Heart left ventricle (tissue), 16 donors: Measurements from ENCODE around the gene PLA2G2C. TPM values are rescaled to one million over a fixed set of nuclear protein-coding genes. Genes with fewer than 3 reads are reported as not detected.

Experiments
- ATAC-seq, 4 donors: fragments of 200-7000 bp; cut with Tn5 transposase; one replicate each; pipeline ENCODE4 v1.9.1; 2020 to 2022; ENCODE audit warnings: moderate library complexity in 4 of 4, mild to moderate bottlenecking in 3 of 4, moderate number of reproducible peaks in 1 of 4
- DNase-seq, 5 donors: peaks; one replicate each; pipeline ENCODE4 v3.0.0-alpha.2; 2020
- H3K27ac ChIP-seq, 12 donors: fragments of 200-600 bp; sonication (generic) in 4 of 12; one replicate each; pipeline versions ENCODE4 v1.5.0 to v1.8.0; 2016 to 2022; ENCODE audit warnings: mild to moderate bottlenecking in 2 of 12
- H3K27me3 ChIP-seq, 9 donors: fragments of 200-600 bp; sonication (generic) in 2 of 9; one replicate each; pipeline versions ENCODE4 v1.5.1 to v1.8.0; 2016 to 2022; ENCODE audit warnings: mild to moderate bottlenecking in 3 of 9
- H3K36me3 ChIP-seq, 9 donors: fragments of 200-600 bp; sonication (generic) in 2 of 9; one replicate each; pipeline versions ENCODE4 v1.5.0 to v1.8.0; 2018 to 2022; ENCODE audit warnings: mild to moderate bottlenecking in 2 of 9
- H3K4me1 ChIP-seq, 12 donors: fragments of 200-600 bp; sonication (generic) in 4 of 12; one replicate each; pipeline versions ENCODE4 v1.5.0 to v1.8.0; 2016 to 2022; ENCODE audit warnings: mild to moderate bottlenecking in 3 of 12
- H3K4me3 ChIP-seq, 12 donors: fragments of 200-600 bp; sonication (generic) in 4 of 12; one replicate each; pipeline versions ENCODE4 v1.5.0 to v1.8.0; 2017 to 2022; ENCODE audit warnings: mild to moderate bottlenecking in 9 of 12, moderate library complexity in 4 of 12
- H3K9me3 ChIP-seq, 12 donors: fragments of 200-600 bp; sonication (generic) in 4 of 12; one replicate each; pipeline versions ENCODE4 v1.5.0 to v1.8.0; 2016 to 2022; ENCODE audit warnings: mild to moderate bottlenecking in 1 of 12
- POLR2A ChIP-seq, 2 donors: fragments of 450-650 bp; IDR thresholded peaks; one replicate each; pipeline ENCODE4 v1.6.1; 2017; ENCODE audit warnings: antibody characterized with exemption in 2 of 2, mild to moderate bottlenecking in 2 of 2, moderate library complexity in 2 of 2
- WGBS, 4 donors: extraction: QIAGEN DNeasy Blood & Tissue Kit in 2 of 4; methylation state at CpG; one replicate each; pipeline versions ENCODE4 v1.1.5 to v1.1.7; 2013 to 2018; 5-methylcytosine and 5-hydroxymethylcytosine counted together
- intact Hi-C, 10 donors: fragments of 100-400 bp; cut with DNase I; formaldehyde crosslinking; loops; one replicate each; pipeline versions ENCODE4 v1.11.1 to v1.14.2; 2022
- polyA plus RNA-seq, 2 donors: library from polyadenylated mRNA; stranded (reverse); fragments of 200-250 nt; gene quantifications; one replicate each; pipeline ENCODE4 v1.2.3, GENCODE V29; 2013
- total RNA-seq, 9 donors: library from RNA; depleted of rRNA in 2 of 9; stranded (reverse); fragments of >200 nt in 2 of 9; fragmentation: NEBNext Ultra II Directional in 3 of 9; extraction: Animal tissue kit (Norgen Biotek cat#: 25700) in 3 of 9; gene quantifications; one replicate each; pipeline versions ENCODE4 v1.1.0 to v1.2.4, GENCODE V29; 2016 to 2023
- TF ChIP-seq, protein P1 (sequence below), 12 donors: fragments of 200-600 bp; sonication (generic) in 4 of 12; IDR thresholded peaks; one replicate each; pipeline versions ENCODE4 v1.5.0 to v1.8.0; 2018 to 2022; ENCODE audit warnings: antibody characterized with exemption in 12 of 12, mild to moderate bottlenecking in 5 of 12
- donor health status: ischemic (EF 13 %, LVEDD 7.1; RV severe dilation, severe dysfunction).
- donor health status: healthy with polysubstance abuse.
- donor health status: DM: no; HTN: yes; CAD: no.
- donor health status: DM: no; HTN: no; CAD: no.
- donor health status: ischemic (EF 25% LVEDD 6.9; RV normal size, moderate dysfunction).
- donor health status: ischemic (EF 25% LVEDD 5.7; RV mildly dilated, moderate dysfunction).
- donor health status: healthy.
- donor health status: DM: yes; HTN: yes; CAD: no.
- donor health status: ischemic (EF 35%, LVEDD 5.7; RV mildly dilated, moderate dysfunction).
- donor health status: nonischemic (EF 11% LVEDD 7.7; RV severe dilation, severe dysfunction).
- donor health status: DM: yes; HTN: yes; CAD: no.
- donor health status: PGD.
- donor health status: ischemic (EF 29% LVEDD 5.4; RV normal size, mild dysfunction).
- donor health status: nonischemic (EF 23%, LVEDD 6.1; RV moderate dilation, normal function).

PLA2G2C gene
- total and polyA plus RNA-seq, 11 donors, result 0.16 TPM; not detected in 10

DNA sequence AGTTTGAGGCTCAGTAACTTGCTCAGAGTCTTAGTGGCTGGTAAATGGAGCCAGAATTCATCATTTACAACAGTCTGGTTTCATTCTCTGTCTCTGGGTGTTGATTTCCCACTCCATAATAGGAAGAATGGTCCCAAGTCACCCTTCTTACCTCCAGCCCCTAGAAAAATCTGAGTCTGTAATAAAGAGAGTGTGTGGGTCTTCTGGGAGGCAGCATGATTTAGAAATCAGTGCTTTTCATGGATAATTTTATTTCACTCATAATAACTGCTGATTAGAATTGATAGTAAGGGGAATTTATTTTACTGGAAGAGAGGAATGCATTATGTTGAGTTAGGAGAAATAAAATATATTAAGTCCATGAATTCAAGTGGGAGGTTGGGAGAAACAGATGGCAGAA, 69.1 kb downstream of the PLA2G2C start:
- intact Hi-C loops, result no loop called here
- H3K9me3 ChIP-seq, result no peaks in the 10 kb centered on the region
- DNase-seq, result no peak
- H3K27ac ChIP-seq, result no peak overlapping the region
- no peaks in the 10 kb centered on the region for H3K36me3 ChIP-seq
- ATAC-seq, result no peak
- peaks cover 0 to 17% (median 1%) of the 10 kb centered on the region in 9 donors for H3K27me3 ChIP-seq
- TF ChIP-seq POLR2A (IDR thresholded peaks at IDR 0.05), result no peak
- TF ChIP-seq, protein P1, sequence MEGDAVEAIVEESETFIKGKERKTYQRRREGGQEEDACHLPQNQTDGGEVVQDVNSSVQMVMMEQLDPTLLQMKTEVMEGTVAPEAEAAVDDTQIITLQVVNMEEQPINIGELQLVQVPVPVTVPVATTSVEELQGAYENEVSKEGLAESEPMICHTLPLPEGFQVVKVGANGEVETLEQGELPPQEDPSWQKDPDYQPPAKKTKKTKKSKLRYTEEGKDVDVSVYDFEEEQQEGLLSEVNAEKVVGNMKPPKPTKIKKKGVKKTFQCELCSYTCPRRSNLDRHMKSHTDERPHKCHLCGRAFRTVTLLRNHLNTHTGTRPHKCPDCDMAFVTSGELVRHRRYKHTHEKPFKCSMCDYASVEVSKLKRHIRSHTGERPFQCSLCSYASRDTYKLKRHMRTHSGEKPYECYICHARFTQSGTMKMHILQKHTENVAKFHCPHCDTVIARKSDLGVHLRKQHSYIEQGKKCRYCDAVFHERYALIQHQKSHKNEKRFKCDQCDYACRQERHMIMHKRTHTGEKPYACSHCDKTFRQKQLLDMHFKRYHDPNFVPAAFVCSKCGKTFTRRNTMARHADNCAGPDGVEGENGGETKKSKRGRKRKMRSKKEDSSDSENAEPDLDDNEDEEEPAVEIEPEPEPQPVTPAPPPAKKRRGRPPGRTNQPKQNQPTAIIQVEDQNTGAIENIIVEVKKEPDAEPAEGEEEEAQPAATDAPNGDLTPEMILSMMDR (IDR thresholded peaks at IDR 0.05), result no peak
- H3K4me1 ChIP-seq, result no peaks in the 10 kb centered on the region
- H3K4me3 ChIP-seq, result no peak overlapping the region

DNA sequence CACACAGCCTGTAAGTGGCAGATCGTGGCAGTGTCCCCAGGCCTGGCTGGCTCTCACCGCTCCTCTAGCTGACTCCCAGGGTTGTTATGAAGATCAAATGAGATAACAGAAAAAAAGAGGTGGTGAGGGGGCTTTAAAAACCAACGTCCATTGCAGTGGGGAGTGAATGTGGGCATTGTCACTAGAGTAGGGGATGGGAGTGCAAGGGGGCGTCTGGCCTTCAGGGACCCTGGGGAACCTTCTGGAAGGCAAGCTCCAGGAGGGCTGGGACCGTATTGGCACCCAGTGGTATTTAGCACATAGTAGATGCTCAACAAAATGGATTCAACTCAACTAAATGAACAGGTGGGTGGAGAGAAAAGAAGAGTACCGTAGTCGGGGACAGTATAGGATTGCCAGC, 70.4 kb downstream of the PLA2G2C start:
- Histone ChIP-seq H3K36me3 (no peaks in the 10 kb centered on the region), H3K27ac (no peak overlapping the region), H3K4me1 (no peaks in the 10 kb centered on the region), H3K27me3 (peaks cover 0 to 17% (median 0%) of the 10 kb centered on the region in 9 donors), H3K4me3 (no peak overlapping the region), H3K9me3 (no peaks in the 10 kb centered on the region)
- DNase-seq (no peak), ATAC-seq (no peak)
- TF ChIP-seq POLR2A (IDR thresholded peaks at IDR 0.05), result no peak
- TF ChIP-seq, protein P1 (IDR thresholded peaks at IDR 0.05), result no peak
- 73 to 84% (median 82%) methylated on average over 7 of the region's 7 CpGs for WGBS, 4 donors
- intact Hi-C loops, result no loop called here

DNA sequence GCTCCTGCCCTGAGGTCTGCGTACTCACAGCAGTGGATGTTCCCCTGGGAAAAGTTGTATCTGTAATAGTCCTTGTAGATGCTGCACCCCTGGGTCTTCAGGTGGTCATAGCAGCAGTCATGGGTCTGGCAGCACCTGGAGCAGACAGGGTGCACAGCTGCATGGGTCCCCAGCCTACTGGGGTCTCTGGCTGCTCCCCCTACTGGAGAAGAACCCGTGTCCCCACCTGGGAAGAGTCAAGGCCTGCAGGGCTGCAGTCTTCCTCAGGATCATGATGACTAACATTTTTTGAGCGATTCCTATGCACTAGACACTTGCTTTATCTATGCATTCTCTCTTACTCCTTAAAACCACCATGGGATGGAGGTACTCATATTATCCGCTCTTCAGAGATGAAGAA, 70.8 kb downstream of the PLA2G2C start:
- H3K9me3 ChIP-seq, result no peaks in the 10 kb centered on the region
- H3K4me1 ChIP-seq, result no peaks in the 10 kb centered on the region
- intact Hi-C loops, result no loop called here
- DNase-seq (no peak), ATAC-seq (no peak)
- no peaks in the 10 kb centered on the region for H3K36me3 ChIP-seq
- no peak overlapping the region for H3K4me3 ChIP-seq
- 77 to 88% (median 82%) methylated on average over 4 of the region's 4 CpGs for WGBS, 4 donors
- peaks cover 0 to 14% (median 0%) of the 10 kb centered on the region in 9 donors for H3K27me3 ChIP-seq
- no peak overlapping the region for H3K27ac ChIP-seq
- TF ChIP-seq, protein P1 (IDR thresholded peaks at IDR 0.05), result no peak
- TF ChIP-seq POLR2A (IDR thresholded peaks at IDR 0.05), result no peak

DNA sequence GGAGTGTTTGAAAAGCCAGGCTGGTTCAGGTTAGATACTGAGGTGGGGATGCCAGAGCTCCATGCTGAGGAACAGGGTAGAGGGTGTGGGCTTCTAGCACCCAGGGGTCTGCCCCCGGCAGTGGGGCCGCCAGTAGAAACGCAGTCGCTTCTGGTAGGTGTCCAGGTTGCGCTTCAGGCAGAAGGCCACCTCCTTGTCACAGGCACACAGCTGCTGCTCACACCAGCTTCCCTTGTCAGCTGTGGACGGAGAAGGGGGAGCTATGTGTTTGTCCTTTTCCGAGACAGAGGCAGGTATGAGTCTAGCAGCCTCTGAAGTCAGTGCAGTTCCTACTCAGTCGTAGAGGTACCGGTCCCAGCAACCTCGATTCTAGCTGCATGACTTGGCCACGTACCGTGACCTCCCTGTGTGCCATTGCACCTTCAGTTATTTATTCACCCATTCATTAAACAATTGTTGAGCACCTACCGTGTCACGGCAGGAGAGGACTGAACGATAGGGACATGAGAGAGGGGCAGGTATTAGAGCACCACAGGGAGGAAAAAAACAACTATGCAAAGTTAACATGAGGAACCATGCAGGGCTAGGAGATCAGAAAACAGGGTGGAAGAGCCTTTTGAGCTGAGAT, 72.2 kb downstream of the PLA2G2C start:
- Histone ChIP-seq H3K27ac (no peak overlapping the region), H3K36me3 (no peaks in the 10 kb centered on the region), H3K9me3 (no peaks in the 10 kb centered on the region), H3K4me1 (peaks cover 0 to 2% (median 0%) of the 10 kb centered on the region in 12 donors), H3K4me3 (no peak overlapping the region), H3K27me3 (peaks cover 0 to 12% (median 0%) of the 10 kb centered on the region in 9 donors)
- DNase-seq, result no peak
- ATAC-seq, result no peak
- TF ChIP-seq POLR2A (IDR thresholded peaks at IDR 0.05), result no peak
- TF ChIP-seq, protein P1 (IDR thresholded peaks at IDR 0.05), result no peak
- WGBS, 4 donors, result 68 to 69% (median 69%) methylated on average over 14 to 15 of the region's 15 CpGs
- intact Hi-C loops, result no loop called here

Other genes starting within 250 kb of the PLA2G2C start
- gene PLA2G2A, start 206.9 kb downstream of the PLA2G2C start, total RNA-seq, result 100 to 1,000 TPM in 2 of 9 donors, 10 to 100 TPM in 5, 1 to 10 TPM in 2; 2.8 to 539 (median 26.5) TPM
- 100 to 1,000 TPM; 107 to 112 TPM for gene PLA2G2A, start 206.9 kb downstream of the PLA2G2C start, polyA plus RNA-seq
- gene PLA2G5, start 116.3 kb downstream of the PLA2G2C start, total RNA-seq, result 10 to 100 TPM; 31.9 to 80.3 (median 43.9) TPM
- gene PLA2G5, start 116.3 kb downstream of the PLA2G2C start, polyA plus RNA-seq, result 100 to 1,000 TPM in 1 of 2 donors, 10 to 100 TPM in 1; 25.6 to 102 TPM
- gene PLA2G2D, start 67.0 kb downstream of the PLA2G2C start, total RNA-seq, result 1 to 10 TPM in 1 of 9 donors, under 1 TPM in 1, not detected in 7; 0.85 to 5.4 TPM
- not detected for gene PLA2G2D, start 67.0 kb downstream of the PLA2G2C start, polyA plus RNA-seq
- not detected for gene PLA2G2F, start 47.2 kb downstream of the PLA2G2C start, total RNA-seq
- not detected for gene PLA2G2F, start 47.2 kb downstream of the PLA2G2C start, polyA plus RNA-seq
- 1 to 10 TPM in 6 of 9 donors, under 1 TPM in 3; 0.68 to 2.6 (median 1.2) TPM for gene UBXN10, start 422 bp downstream of the PLA2G2C start, total RNA-seq
- gene UBXN10, start 422 bp downstream of the PLA2G2C start, polyA plus RNA-seq, result under 1 TPM; 0.14 to 0.53 TPM
- under 1 TPM in 5 of 9 donors, not detected in 4; 0.11 to 0.88 (median 0.31) TPM for gene VWA5B1, start 104.4 kb upstream of the PLA2G2C start, total RNA-seq
- gene VWA5B1, start 104.4 kb upstream of the PLA2G2C start, polyA plus RNA-seq, result under 1 TPM; 0.04 to 0.11 TPM